Activated CD4-positive, alpha-beta T cell treated with anti-CD3 and anti-CD28 coated beads for 4 hours (primary cell): ENCODE results near the gene APBB2.

ENCODE experiments used
- DNase-seq, 2 donors: peaks; one replicate each; pipeline ENCODE4 v3.0.0-alpha.2; 2020

The APBB2 gene

DNA sequence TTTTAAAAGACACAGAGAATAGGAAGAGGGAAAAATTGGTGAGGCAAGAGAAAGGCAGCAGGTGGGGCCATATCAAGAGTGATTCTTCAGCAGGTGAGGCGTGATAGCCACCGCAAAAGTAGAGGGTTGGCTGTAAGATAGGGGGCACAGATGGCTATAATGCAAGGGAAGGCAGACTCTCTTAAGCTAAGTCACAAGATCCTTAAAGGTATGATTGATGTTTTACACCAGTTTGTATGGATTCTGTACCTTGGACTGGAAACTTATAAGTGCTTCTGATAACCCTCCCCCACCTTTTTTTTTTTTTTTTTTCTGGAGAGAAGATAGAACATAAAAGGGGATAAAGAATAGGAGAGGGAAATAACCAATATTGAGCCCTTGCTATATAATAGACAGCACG, 424.6 kb downstream of the APBB2 start:
- no peak for DNase-seq

DNA sequence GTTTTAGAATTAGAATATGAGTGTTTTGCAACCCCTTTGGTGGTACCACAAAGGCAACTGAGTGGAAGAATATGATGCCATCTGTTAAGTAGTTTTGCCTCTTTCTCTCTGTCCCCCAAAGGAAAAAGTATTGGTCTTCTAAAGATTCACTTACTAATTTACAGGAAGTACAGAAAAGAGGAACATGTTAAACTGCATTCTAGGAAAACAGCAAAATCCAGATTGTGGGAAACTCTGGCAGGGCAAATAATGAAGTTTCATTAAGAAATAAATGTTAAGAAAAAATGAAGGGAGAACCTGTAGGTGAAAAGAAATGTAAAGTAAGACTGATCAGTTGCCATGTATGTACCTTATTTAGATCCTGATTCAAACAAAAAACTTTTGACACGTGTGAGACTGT, 425.3 kb downstream of the APBB2 start:
- DNase-seq: no peak

DNA sequence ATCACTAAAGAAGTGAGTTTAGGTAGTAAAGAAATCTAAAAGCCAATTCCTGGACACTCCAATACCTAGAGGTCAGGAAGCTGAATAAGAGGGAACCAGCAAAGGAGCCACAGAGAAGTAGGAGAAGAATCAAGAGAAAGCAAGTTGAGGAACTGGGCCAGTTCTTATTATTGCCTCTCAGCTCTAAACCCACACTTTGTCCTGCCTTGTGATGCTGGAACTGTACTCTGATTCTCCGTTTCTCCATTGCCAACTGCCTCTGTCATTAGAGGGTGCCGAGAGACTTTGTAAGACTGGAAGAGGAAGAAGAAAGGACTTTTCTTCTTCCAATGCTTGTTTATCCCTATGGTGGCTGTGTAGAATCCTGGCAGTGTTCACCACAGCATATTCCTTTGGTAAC, 426.0 kb downstream of the APBB2 start:
- no peak for DNase-seq

DNA sequence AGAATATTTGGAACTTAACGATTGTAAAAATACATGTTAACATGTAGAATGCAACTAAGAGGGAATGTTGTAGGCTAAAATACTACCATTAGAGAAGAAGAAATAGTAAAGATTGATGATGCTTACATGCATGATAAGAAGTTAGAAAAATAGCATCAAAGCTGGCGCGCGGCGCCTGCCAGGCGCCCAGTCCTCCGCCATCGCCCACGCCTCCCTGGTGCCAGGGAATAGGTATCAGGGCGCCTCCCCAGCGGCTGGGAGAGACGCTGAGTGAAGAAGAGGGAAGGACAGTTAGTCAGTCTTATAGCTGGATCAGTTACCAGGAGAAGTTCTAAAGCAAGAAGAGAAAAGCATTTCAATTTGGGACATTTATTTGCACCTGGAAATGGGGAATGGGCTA, 428.6 kb downstream of the APBB2 start:
- no peak for DNase-seq

DNA sequence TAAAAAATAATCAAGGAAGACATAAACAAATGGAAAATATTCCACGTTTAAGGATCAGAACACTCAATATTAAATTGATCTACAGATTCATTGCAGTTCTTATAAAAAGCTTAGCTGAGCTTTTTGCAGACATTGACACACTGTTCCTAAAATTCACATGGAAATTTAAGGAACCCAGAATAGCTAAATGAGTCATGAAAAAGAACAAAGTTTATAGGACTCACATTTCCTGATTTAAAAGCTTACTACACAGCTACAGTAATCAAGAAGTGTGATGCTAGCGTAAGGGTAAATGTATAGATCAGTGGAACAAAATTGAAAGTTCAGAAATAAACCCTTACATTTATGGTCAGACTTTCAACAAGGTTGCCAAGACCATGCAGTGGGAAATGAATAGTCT, 431.5 kb downstream of the APBB2 start:
- DNase-seq: no peak

DNA sequence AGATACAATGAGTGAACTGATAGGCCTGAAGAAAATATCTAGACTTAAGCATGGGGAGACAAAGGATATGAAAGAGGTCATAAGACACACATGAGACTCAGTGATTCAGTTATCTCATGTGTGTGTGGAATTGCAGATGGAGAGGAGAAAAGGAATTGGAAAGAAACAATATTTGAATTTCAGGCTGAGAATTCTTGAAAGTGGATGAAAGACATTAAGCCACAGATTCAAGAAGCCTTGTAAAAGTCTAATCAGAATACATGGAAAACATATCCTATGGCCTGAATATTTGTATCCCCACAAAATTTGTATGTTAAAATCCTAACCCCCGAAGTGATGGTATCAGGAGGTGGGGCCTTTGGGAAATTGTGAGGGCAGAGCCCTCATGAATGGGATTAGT, 436.3 kb downstream of the APBB2 start:
- no peak for DNase-seq

DNA sequence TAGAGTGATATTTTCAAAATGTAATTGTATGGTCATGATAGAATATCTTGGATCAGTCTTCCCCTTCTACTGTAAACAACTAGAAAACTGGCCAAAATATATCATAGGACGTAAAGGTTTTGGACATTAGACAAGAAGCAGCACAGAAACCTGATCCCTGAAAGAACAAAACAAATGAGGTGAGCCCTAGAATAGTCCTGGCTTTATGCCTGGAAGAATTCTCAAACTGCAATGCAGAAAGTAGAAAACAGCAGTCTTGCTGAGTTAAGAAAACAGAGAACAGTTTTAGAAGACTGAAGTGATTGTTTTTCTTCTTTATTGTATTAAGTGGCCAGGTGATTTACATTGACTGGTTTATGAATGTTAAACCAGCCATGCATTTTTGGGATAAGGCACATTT, 445.1 kb downstream of the APBB2 start:
- DNase-seq: no peak

DNA sequence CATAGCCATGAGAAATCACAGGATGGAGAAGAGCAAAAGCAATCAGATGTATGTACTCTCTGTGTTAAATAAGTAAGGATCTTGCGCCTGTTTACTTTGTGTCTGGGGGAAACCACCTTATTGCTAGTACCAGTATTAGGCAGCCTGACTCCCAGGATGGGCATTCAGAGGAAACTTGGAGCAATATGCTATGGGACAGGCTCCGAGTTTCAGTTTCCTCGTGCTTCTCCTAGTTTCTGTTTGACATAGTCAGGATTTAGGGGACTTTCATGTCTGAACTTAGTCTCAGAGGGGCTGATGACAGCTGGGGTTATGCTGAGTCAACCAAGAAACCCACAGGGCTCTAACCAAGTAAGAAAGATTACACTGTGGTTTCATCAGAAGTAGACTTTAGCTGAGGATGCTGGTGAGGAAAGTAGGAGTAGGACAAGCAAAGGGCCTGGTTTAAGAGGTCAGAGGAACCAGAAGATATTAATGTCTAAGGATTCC, 451.1 kb downstream of the APBB2 start:
- DNase-seq: no peak
